Measurements from ENCODE around the gene CSRP3.

The CSRP3 gene

DNA sequence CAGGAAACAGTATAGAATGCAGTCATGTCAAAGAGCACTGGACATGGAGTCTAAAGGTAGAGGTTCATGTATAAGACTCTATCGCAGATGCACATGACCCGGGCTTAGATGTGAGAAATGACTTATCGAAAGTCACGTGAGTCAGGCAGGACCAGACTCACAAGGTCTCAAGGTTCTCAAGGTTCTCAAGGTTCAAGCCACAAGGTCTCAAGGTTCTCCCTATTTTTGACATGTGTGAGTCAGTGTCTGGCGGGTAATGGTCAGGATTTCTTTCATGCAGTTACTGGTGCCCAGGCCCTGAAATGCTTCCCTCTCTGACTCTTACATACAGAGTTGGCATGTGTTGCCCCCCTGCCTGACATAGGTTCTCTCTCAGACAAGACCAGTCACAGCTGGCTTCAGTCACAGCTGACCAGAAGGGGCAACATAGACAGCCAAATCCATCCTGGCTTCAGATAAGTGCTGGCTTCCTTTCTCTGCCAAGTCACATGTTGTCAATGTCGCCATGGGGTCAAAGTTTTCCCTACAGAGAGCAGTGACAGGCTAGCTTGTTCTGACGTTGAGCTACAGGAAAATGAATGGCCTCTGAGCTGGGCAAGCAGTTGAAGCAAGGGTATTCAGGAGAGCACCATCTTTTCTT, 10.1 kb downstream of the CSRP3 start:
- in situ Hi-C loops (cut with HindIII; ENCODE audit: low sequenced_read_pairs): no loop called here

- in situ Hi-C loops (cut with HindIII; ENCODE audit: low sequenced_read_pairs): no loop called here
Measured at GRCh38 chr11:19187833-19188258, 13.9 kb downstream of the CSRP3 start.

DNA sequence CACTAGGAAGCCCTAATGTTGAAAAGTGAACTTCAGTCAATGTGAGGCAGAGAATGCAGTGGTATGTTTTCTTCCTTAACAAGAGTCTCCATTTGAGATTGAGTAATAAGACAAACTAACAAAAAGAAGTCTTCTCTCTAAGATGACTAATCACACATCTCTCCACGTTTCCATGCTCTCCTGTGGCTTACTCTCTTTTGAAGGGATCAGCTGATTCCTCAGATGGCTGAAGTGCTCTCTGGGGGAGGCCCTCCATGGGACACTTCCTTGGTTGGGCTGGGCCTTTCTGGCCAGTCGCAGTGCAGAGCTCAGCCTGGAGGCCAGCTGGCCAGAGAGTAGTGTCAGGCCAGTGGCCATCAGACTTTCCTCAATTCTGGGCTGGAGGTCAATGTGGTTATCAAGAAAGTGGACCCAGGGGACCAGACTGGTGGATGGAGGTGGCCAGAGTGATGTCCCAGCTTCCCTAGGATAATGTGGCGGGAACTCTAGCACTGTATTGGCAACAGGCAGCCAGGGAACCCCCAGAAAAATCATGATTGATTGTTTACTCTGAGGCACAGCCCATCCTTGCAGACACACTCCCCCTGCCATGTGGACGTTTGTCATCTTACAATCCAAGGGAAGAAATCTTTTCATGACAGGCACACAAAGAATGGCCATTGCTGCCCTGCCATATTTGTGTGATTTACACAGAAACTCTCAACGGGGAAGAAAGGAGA, 14.5 kb downstream of the CSRP3 start:
- in situ Hi-C loops (cut with HindIII; ENCODE audit: low sequenced_read_pairs): no loop called here

DNA sequence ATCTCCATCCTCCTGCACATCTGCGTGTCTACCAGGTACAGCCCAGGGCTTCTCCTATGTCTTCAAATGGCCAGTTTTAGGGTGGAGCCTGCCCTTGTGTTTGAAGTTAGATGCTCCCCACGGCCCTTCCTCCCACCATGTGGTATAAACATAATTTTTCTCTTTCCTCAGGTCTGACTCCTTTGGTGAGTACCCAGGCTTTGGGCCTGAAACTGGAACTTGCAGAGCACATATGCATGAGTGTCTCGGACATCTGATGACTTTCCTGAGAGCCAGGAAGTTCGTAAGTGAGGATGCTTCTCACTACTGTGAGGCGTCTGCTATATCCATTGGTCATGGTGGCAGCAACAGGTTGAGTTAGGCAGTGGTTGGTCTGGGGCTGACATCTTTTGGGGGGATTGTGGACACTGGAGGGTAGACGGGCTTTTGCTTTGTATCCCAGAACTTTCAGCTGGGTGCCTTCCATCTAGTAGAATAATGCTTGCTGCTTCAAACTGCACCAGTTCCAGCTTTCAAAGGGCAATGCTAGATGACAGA, 16.2 kb downstream of the CSRP3 start:
- in situ Hi-C loops (cut with HindIII; ENCODE audit: low sequenced_read_pairs): no loop called here

DNA sequence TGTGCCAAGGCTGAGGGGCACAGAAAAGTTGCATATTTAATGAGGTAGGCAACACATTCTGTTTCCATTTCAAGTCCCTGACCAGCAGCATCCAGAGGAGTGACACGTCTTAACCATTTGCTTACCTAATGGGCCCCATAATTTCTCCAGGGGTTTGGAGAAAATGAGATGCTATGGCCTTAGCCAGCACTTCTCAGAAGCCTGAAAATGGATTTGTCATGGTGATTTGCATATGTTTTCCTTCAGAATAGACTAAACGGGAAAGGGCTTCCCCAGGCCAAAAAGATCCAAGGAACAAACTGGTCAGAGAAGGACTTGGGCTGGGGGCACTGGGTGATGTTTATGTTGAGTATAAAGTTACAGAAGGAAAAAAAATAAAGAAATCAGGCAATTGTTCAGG, 16.7 kb downstream of the CSRP3 start:
- in situ Hi-C loops (cut with HindIII; ENCODE audit: low sequenced_read_pairs): no loop called here

DNA sequence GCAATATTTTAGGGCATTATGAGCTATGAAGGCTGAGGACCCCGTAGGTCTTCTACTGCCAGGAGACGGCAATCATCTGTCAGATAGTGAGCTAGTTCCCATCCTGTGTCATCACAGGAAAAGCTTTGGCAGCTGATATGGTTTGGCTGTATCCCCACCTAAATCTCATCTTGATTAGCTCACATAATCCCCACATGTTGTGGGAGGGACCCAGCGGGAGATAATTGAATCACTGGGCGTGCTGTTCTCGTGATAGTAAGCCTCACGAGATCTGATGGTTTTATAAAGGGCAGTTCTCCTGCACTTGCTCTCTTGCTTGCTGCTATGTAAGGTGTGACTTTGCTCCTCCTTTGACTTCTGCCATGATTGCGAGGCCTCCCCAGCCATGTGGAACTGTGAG, 18.1 kb downstream of the CSRP3 start:
- in situ Hi-C loops (cut with HindIII; ENCODE audit: low sequenced_read_pairs): no loop called here

- in situ Hi-C loops (cut with HindIII; ENCODE audit: low sequenced_read_pairs): no loop called here
Measured at GRCh38 chr11:19181531-19182261, 20.1 kb downstream of the CSRP3 start.

DNA sequence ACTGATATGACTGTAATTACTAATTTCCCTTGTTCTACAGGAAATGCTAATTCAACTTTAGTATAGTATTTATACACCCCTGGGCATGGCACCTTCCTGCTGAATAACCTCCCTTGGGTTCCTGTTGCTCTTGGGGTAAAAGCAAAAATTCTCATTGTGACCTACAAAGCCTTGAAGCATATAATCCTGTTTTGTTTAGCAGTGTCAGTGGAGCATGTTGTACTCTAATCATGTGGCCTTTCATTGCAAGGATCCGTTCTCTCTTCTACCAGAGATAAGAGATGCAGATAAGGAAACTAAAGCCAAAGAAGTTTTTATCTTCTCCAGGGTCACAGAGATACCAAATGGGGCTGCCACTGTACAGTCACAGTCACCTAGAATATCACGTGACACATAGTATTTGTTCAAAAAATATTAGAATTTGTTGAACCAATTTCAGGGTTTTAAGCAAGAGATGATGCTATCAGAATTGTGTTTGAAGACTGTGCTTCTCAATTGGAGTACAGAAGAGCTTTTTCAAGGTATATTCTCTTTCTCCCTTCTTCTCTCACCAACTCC, 25.1 kb downstream of the CSRP3 start:
- in situ Hi-C loops (cut with HindIII; ENCODE audit: low sequenced_read_pairs): no loop called here

DNA sequence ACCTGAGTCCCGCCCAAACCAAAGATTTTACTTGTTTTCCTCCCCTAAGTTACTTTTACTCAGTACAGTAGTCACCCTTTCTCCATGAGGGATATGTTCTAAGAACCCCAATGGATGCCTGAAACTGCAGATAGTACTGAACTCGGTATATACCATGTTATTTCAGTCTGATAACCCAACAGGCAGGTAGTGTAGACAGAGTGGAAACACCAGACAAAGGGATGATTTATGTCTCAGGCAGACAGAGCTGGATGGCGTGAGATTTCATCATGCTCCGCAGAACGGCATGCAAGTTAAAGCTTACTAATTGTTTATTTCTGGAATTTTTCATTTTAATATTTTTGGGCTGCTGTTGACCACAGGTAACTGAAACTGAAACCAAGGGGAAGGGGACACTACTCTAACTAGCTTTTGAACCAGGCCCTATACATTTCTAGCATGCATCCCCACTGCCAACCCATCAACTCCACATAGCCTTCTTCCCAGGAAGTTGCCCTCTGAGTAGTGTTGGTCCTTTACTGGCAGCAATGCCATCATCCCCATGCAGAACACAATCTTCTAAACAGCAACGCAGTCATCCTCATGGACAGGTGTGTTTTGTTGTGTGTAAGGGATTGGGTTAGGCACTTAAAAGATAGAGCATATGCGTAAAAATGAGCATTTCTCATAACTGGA, 27.7 kb downstream of the CSRP3 start:
- in situ Hi-C loops (cut with HindIII; ENCODE audit: low sequenced_read_pairs): loop anchor here (5.0 kb wide), 1 partner anchor 102 kb away; no protein-coding TSS in a partner anchor

GRCh38 chr11:19173004-19173689, 28.6 kb downstream of the CSRP3 start:
- in situ Hi-C loops (cut with HindIII; ENCODE audit: low sequenced_read_pairs): loop anchor here (5.0 kb wide), 1 partner anchor 101 kb away; no protein-coding TSS in a partner anchor

- in situ Hi-C loops (cut with HindIII; ENCODE audit: low sequenced_read_pairs): no loop called here
Measured at GRCh38 chr11:19168090-19168489, 33.7 kb downstream of the CSRP3 start.

DNA sequence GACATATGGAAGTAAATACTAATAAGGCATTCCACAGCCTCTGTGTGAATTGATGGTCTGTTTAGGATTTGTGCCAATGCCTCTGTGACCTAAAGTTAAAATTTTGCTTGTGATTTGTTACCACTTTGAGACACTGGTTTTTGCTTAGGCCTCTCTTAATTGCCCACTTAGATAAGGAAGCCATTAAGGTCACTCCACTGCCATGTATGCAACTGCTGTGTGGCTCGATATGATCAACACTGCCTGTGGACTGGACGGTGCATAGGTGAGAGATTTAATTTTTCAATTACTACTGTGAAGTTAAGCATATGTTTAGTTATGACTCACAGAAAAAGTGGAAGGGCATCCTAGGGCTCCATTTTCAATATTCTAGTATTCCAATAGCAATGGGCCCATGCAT, 36.9 kb downstream of the CSRP3 start:
- in situ Hi-C loops (cut with HindIII; ENCODE audit: low sequenced_read_pairs): no loop called here

- in situ Hi-C loops (cut with HindIII; ENCODE audit: low sequenced_read_pairs): no loop called here
Measured at GRCh38 chr11:19164230-19164855, 37.4 kb downstream of the CSRP3 start.

- in situ Hi-C loops (cut with HindIII; ENCODE audit: low sequenced_read_pairs): no loop called here
Measured at GRCh38 chr11:19163617-19164016, 38.2 kb downstream of the CSRP3 start.

GRCh38 chr11:19162951-19163505, 38.8 kb downstream of the CSRP3 start:
- in situ Hi-C loops (cut with HindIII; ENCODE audit: low sequenced_read_pairs): no loop called here

DNA sequence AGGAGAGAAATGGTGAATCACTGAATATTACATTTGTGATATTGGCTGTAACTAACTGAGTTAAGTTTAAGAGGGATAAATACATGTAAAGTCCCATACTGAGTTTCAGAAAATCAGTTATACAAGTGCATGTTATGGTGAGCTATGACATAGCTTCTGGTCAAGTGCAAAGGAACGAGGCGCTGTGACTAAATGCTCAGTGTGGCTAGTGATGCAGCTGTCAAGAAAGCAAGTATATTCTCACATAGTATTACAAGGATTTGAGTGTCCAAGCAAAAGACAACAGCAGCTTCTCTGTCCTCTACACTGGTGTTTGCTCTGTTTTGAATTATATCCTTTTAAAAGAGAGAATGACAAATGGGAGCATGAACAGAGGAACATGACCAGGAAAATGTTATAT, 40.1 kb downstream of the CSRP3 start:
- in situ Hi-C loops (cut with HindIII; ENCODE audit: low sequenced_read_pairs): no loop called here

DNA sequence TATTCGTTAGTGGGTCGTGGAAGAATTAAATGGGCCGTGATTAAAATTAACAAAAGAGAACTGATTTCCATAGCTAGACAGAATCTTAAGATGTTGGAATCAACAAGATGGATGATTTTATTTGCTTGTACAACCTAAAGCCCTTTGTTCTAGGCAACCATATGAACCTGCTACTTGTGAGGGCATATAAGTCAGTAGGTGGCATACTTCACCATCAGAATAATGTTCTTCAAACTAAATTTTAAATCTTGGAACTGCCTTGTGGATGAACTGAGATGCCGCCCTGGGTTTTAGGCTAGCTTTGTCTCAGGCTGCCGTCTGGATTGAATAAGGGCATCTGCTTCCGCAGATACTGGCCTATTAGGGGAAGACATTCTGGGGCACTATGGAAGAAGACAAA, 40.9 kb downstream of the CSRP3 start:
- in situ Hi-C loops (cut with HindIII; ENCODE audit: low sequenced_read_pairs): no loop called here

- in situ Hi-C loops (cut with HindIII; ENCODE audit: low sequenced_read_pairs): no loop called here
Measured at GRCh38 chr11:19156892-19157291, 44.9 kb downstream of the CSRP3 start.

- in situ Hi-C loops (cut with HindIII; ENCODE audit: low sequenced_read_pairs): no loop called here
Measured at GRCh38 chr11:19145319-19145718, 56.5 kb downstream of the CSRP3 start.
